Measurements from ENCODE around the gene FLCN.

The FLCN gene

GRCh38 chr17:17252149-17252661 lies 15.2 kb upstream of the FLCN start:
- Histone ChIP-seq H4K20me1 (ENCODE audit: insufficient read depth, low read length) (no peaks in the 10 kb centered on the region), H3K9ac (ENCODE audit: low read length) (no peak overlapping the region), H3K4me1 (ENCODE audit: low read length) (no peaks in the 10 kb centered on the region), H3K36me3 (replicated peaks; ENCODE audit: insufficient read depth, low read length) (peaks cover 2% of the 10 kb centered on the region; the same call in 1 of the 2 replicates), H3K27ac (ENCODE audit: low read length) (no peak overlapping the region), H3K9me2 (replicated peaks; ENCODE audit: insufficient read depth, low read length) (no peaks in the 10 kb centered on the region), H2AFZ (ENCODE audit: low read length) (no peak overlapping the region), H3K4me3 (ENCODE audit: low read length) (no peak overlapping the region), H3F3A (ENCODE audit: insufficient read depth, low read length) (0 out of 2 replicates have a peak, but pooled peaks cover 6% of the 10 kb centered on the region), H3K9me3 (replicated peaks; ENCODE audit: insufficient read depth, low read length) (no peaks in the 10 kb centered on the region), H3K27me3 (replicated peaks; ENCODE audit: insufficient read depth, low read length) (no peaks in the 10 kb centered on the region), H3K4me2 (ENCODE audit: low read depth, low read length) (no peak overlapping the region), H3K79me2 (ENCODE audit: low read length) (peaks cover 17% of the 10 kb centered on the region)
- TF ChIP-seq EZH2 (optimal IDR thresholded peaks at IDR 0.05; ENCODE audit: low read depth, low read length) (no peak), EZH2phosphoT487 (IDR thresholded peaks at IDR 0.05; ENCODE audit: low read length) (no peak), CTCF (IDR thresholded peaks at IDR 0.05; ENCODE audit: low read length) (no peak)
- no peak for DNase-seq

- H3K4me1 ChIP-seq (ENCODE audit: low read length), result no peaks in the 10 kb centered on the region
- no peak for DNase-seq
- TF ChIP-seq CTCF (IDR thresholded peaks at IDR 0.05; ENCODE audit: low read length), result no peak
- TF ChIP-seq EZH2phosphoT487 (IDR thresholded peaks at IDR 0.05; ENCODE audit: low read length), result no peak
- TF ChIP-seq EZH2 (optimal IDR thresholded peaks at IDR 0.05; ENCODE audit: low read depth, low read length), result no peak
- H3K27ac ChIP-seq (ENCODE audit: low read length), result no peak overlapping the region
- no peaks in the 10 kb centered on the region for H3K9me3 ChIP-seq (replicated peaks; ENCODE audit: insufficient read depth, low read length)
- H3K27me3 ChIP-seq (replicated peaks; ENCODE audit: insufficient read depth, low read length), result no peaks in the 10 kb centered on the region
- no peaks in the 10 kb centered on the region; the same call in 1 of the 2 replicates for H3F3A ChIP-seq (ENCODE audit: insufficient read depth, low read length)
- H3K9ac ChIP-seq (ENCODE audit: low read length), result no peak overlapping the region
- no peaks in the 10 kb centered on the region for H3K79me2 ChIP-seq (ENCODE audit: low read length)
- no peak overlapping the region for H3K4me3 ChIP-seq (ENCODE audit: low read length)
- H3K4me2 ChIP-seq (ENCODE audit: low read depth, low read length), result no peak overlapping the region
- peaks cover 10% of the 10 kb centered on the region; the same call in 1 of the 2 replicates for H3K36me3 ChIP-seq (replicated peaks; ENCODE audit: insufficient read depth, low read length)
- no peaks in the 10 kb centered on the region for H4K20me1 ChIP-seq (ENCODE audit: insufficient read depth, low read length)
- H2AFZ ChIP-seq (ENCODE audit: low read length), result no peak overlapping the region
- H3K9me2 ChIP-seq (replicated peaks; ENCODE audit: insufficient read depth, low read length), result no peaks in the 10 kb centered on the region
Measured at GRCh38 chr17:17246879-17247278, 9.9 kb upstream of the FLCN start.

- H3K9me3 ChIP-seq (replicated peaks; ENCODE audit: insufficient read depth, low read length), result no peaks in the 10 kb centered on the region
- H3K27ac ChIP-seq (ENCODE audit: low read length), result no peak overlapping the region
- H3K9ac ChIP-seq (ENCODE audit: low read length), result no peak overlapping the region
- H3K4me3 ChIP-seq (ENCODE audit: low read length), result no peak overlapping the region
- H3K27me3 ChIP-seq (replicated peaks; ENCODE audit: insufficient read depth, low read length), result no peaks in the 10 kb centered on the region
- no peak for DNase-seq
- H3K36me3 ChIP-seq (replicated peaks; ENCODE audit: insufficient read depth, low read length), result peaks cover 10% of the 10 kb centered on the region; the same call in 1 of the 2 replicates
- TF ChIP-seq EZH2phosphoT487 (IDR thresholded peaks at IDR 0.05; ENCODE audit: low read length) (no peak), EZH2 (optimal IDR thresholded peaks at IDR 0.05; ENCODE audit: low read depth, low read length) (no peak), CTCF (IDR thresholded peaks at IDR 0.05; ENCODE audit: low read length) (no peak)
- H2AFZ ChIP-seq (ENCODE audit: low read length), result no peak overlapping the region
- no peaks in the 10 kb centered on the region for H4K20me1 ChIP-seq (ENCODE audit: insufficient read depth, low read length)
- peaks cover 15% of the 10 kb centered on the region for H3K4me1 ChIP-seq (ENCODE audit: low read length)
- H3F3A ChIP-seq (ENCODE audit: insufficient read depth, low read length), result peaks cover 15% of the 10 kb centered on the region
- H3K9me2 ChIP-seq (replicated peaks; ENCODE audit: insufficient read depth, low read length), result no peaks in the 10 kb centered on the region
- H3K79me2 ChIP-seq (ENCODE audit: low read length), result no peaks in the 10 kb centered on the region
- no peak overlapping the region for H3K4me2 ChIP-seq (ENCODE audit: low read depth, low read length)
Measured at GRCh38 chr17:17243163-17243562, 6.2 kb upstream of the FLCN start.

All from MM.1S (cell line).